H1 (cell line): ENCODE results near the gene KAT2A. TPM values are rescaled to one million over a fixed set of nuclear protein-coding genes. Genes with fewer than 3 reads are reported as not detected.

ENCODE experiments used
- BCL11A ChIP-seq, 2 experiments: IDR thresholded peaks; one replicate each; pipeline ENCODE4 v1.6.1; 2011; ENCODE audit warnings: low read depth in 2 of 2, low read length in 2 of 2, mild to moderate bottlenecking in 2 of 2
- CHD1 ChIP-seq: IDR thresholded peaks from 2 replicates; pipeline ENCODE4 v1.6.1; 2012; ENCODE audit warnings: low read depth, low read length, improper control_type of control experiment
- HDAC2 ChIP-seq, 2 experiments: fragments of 300-600 bp in 1 of 2; sonication (generic) in 1 of 2; IDR thresholded peaks; 2 replicates each; pipeline ENCODE4 v1.6.1; 2011 to 2012; ENCODE audit warnings: low read depth in 2 of 2, low read length in 2 of 2, mild to moderate bottlenecking in 2 of 2, moderate library complexity in 2 of 2, borderline replicate concordance in 1 of 2, inconsistent platforms in 1 of 2
- RAD21 ChIP-seq, 2 experiments: IDR thresholded peaks in 1 of 2; conservative IDR thresholded peaks in 1 of 2; 2 replicates each; pipeline ENCODE4 v1.6.1; 2011; ENCODE audit warnings: low read depth in 2 of 2, low read length in 2 of 2, improper control_type of control experiment in 1 of 2, inconsistent platforms in 1 of 2, mild to moderate bottlenecking in 1 of 2, moderate library complexity in 1 of 2
- RBBP5 ChIP-seq: IDR thresholded peaks from 2 replicates; pipeline ENCODE4 v1.7.1; 2012; ENCODE audit warnings: low read depth, mild to moderate bottlenecking, inconsistent platforms, low read length, moderate library complexity, borderline replicate concordance
- polyA plus RNA-seq, 7 experiments: library from polyadenylated mRNA; depleted of rRNA in 3 of 7; stranded (reverse) in 5 of 7; unstranded in 2 of 7; fragments of >200 nt in 5 of 7; fragments of 200-250 nt in 2 of 7; gene quantifications; 1 replicate in 5 of 7; 2 replicates in 1 of 7; 4 replicates in 1 of 7; pipeline versions ENCODE4 v1.2.1 to v1.2.3, GENCODE V29; 2011 to 2013; ENCODE audit warnings: missing spikeins in 2 of 7, mixed read lengths in 2 of 7
- total RNA-seq: library from RNA; stranded (reverse); fragmentation: NEBNext Ultra II Directional; extraction: Animal tissue kit (Norgen Biotek cat#: 25700); gene quantifications from 2 replicates; pipeline ENCODE4 v1.2.1, GENCODE V29; 2021

KAT2A gene
- total and polyA plus RNA-seq, 2 of the 8 experiments (the other 6 are each of a cell fraction or from before 2014, with no cell fraction given), result 34.2 to 40.1 TPM

- TF ChIP-seq HDAC2 (IDR thresholded peaks at IDR 0.05; ENCODE audit: borderline replicate concordance in 1 of 2, low read depth in 2 of 2, low read length in 2 of 2) (no peak), RBBP5 (no peak), RAD21 (IDR thresholded peaks at IDR 0.05 in 1 of 2, conservative IDR thresholded peaks at IDR 0.05 in 1 of 2; ENCODE audit: low read depth in 2 of 2, low read length in 2 of 2) (no peak), CHD1 (no peak), BCL11A (IDR thresholded peaks at IDR 0.05; ENCODE audit: low read depth in 2 of 2, low read length in 2 of 2) (no peak)
Measured at GRCh38 chr17:42138749-42139492, 17.8 kb upstream of the KAT2A start (continued).
